NB4 (cell line): ENCODE results near the gene LYRM2.

Experiments
- POLR2A ChIP-seq: IDR thresholded peaks from 2 replicates; pipeline ENCODE4 v1.6.1; 2011; ENCODE audit warnings: mild to moderate bottlenecking; ENCODE audit not compliant: insufficient read length; ENCODE audit errors: extremely low read depth
- TF ChIP-seq, protein P1 (sequence below): IDR thresholded peaks from one replicate; pipeline ENCODE4 v1.5.1; 2012; ENCODE audit warnings: low read depth, low read length

DNA sequence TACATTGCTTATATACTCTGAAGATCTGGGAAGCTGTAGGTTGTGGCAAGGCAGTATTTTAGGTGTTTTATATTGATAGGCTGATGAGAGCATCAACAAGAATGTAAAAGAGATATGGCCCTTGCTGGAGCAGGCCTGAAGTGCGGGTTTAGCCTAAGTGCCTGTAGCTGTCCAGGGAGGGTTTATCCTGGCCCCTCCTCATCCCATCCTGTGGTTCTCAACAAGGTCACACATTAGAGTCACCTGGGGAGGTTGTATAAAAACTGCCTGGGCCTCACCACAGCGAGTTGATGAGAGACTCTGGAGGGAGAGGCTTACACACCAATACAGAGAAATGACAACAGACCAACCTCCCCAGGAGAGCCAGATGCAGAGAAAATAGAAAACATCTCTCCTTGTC lies 48.4 kb downstream of the LYRM2 start:
- TF ChIP-seq, protein P1, sequence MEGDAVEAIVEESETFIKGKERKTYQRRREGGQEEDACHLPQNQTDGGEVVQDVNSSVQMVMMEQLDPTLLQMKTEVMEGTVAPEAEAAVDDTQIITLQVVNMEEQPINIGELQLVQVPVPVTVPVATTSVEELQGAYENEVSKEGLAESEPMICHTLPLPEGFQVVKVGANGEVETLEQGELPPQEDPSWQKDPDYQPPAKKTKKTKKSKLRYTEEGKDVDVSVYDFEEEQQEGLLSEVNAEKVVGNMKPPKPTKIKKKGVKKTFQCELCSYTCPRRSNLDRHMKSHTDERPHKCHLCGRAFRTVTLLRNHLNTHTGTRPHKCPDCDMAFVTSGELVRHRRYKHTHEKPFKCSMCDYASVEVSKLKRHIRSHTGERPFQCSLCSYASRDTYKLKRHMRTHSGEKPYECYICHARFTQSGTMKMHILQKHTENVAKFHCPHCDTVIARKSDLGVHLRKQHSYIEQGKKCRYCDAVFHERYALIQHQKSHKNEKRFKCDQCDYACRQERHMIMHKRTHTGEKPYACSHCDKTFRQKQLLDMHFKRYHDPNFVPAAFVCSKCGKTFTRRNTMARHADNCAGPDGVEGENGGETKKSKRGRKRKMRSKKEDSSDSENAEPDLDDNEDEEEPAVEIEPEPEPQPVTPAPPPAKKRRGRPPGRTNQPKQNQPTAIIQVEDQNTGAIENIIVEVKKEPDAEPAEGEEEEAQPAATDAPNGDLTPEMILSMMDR = no peak
- TF ChIP-seq POLR2A = no peak
